ENCODE data around the gene METTL26. TPM values are rescaled to one million over a fixed set of nuclear protein-coding genes. Genes with fewer than 3 reads are reported as not detected.

Gene METTL26
- total and polyA plus RNA-seq, 2 of the 4 experiments (the other 2 are of a cell fraction) = 46.8 to 128 TPM

DNA sequence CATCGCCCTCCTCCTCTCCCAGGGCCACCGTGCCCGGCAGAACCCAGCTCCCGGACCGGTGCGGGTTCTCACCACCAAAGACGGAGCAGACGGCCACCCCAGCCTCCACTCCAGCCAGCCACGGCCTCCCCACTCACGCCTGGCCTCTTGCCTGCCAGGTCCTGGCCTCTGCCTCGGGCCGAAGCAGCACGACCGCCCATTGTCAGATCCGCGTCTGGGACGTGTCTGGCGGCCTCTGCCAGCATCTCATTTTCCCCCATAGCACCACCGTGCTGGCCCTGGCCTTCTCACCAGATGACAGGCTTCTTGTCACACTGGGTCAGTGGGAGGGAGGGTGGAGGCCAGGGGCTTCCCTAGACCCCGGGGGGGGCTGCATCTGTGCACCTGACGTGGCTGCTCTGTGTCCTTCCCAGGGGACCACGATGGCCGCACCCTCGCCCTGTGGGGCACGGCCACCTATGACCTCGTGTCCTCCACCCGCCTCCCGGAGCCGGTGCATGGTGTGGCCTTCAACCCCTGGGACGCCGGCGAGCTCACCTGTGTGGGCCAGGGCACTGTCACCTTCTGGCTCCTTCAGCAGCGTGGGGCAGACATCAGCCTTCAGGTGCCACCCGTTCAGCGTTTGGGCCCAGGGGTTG is 25.2 kb upstream of the METTL26 start:
- no peak overlapping the region for H2BK20ac ChIP-seq (ENCODE audit: low read depth, low read length)
- in situ Hi-C loops (cut with MboI; ENCODE audit: low sequenced_read_pairs) (no loop called here), intact Hi-C loops (cut with micrococcal nuclease) (loop anchor here (2.0 kb wide), 1 partner anchor 83 kb away; no protein-coding TSS in a partner anchor), dilution Hi-C loops (cut with HindIII; ENCODE audit: low sequenced_read_pairs, unreplicated experiment) (no loop called here)
- ChIA-PET CTCF (no interaction called here), POLR2A (ENCODE audit: unreplicated experiment) (no interaction called here)
- DNase-seq (no peak), ATAC-seq (ENCODE audit: low read depth) (no peak)
- no peaks in the 10 kb centered on the region for H3K9me1 ChIP-seq (ENCODE audit: insufficient read depth, low read length)
- H3K27me3 ChIP-seq (ENCODE audit: control insufficient read depth, insufficient read depth, low read length) = no peaks in the 10 kb centered on the region
- H3K23ac ChIP-seq (ENCODE audit: low read depth, low read length) = no peak overlapping the region
- H3K27ac ChIP-seq (ENCODE audit: insufficient read depth, low read length) = no peak overlapping the region
- H2AK9ac ChIP-seq (replicated peaks; ENCODE audit: low read depth, low read length, poor library complexity) = peak overlapping the region; percentile 97
- H2BK120ac ChIP-seq (ENCODE audit: low read depth, low read length) = no peak overlapping the region
- no peak overlapping the region for H3K4ac ChIP-seq (ENCODE audit: low read depth, low read length)
- H3K4me3 ChIP-seq (ENCODE audit: insufficient read depth, low read depth, low read length) = no peak overlapping the region
- no TSS peak for BruUV-seq (replicated peaks)
- H4K5ac ChIP-seq (ENCODE audit: low read depth, low read length) = no peak overlapping the region
- no peak overlapping the region for H3K56ac ChIP-seq (ENCODE audit: extremely low read depth, insufficient read depth, low read length)
- no peak overlapping the region for H3K14ac ChIP-seq (replicated peaks; ENCODE audit: low read depth, low read length)
- H3K9ac ChIP-seq (ENCODE audit: low read depth, low read length) = no peak overlapping the region
- peak overlapping the region; percentile 79 for H2AFZ ChIP-seq (replicated peaks; ENCODE audit: low read length, poor library complexity)
- 66% methylated on average over 13 of the region's 35 CpGs; no CpG with 5 or more reads in 1 of the 2 experiments for WGBS, 2 experiments (ENCODE audit: extremely low coverage in 2 of 2, insufficient read length in 1 of 2)
- peaks cover 5% of the 10 kb centered on the region for H3K4me1 ChIP-seq (ENCODE audit: control insufficient read depth, insufficient read depth, low read length)
- peak overlapping the region in 1 of 2 experiments; percentile 34; a peak in 1 of 4 replicates for H4K8ac ChIP-seq (ENCODE audit: low read depth in 2 of 2, low read length in 2 of 2)
- H3K4me2 ChIP-seq (ENCODE audit: low read depth, low read length) = no peak overlapping the region
- no peak overlapping the region for H2BK15ac ChIP-seq (ENCODE audit: low read depth, low read length)
- peak overlapping the region; percentile 15 for H2BK5ac ChIP-seq (ENCODE audit: low read depth, low read length, poor library complexity, severe bottlenecking)
- no peak overlapping the region for H4K91ac ChIP-seq (ENCODE audit: insufficient read depth, low read depth, low read length)
- no peak overlapping the region for H3K18ac ChIP-seq (ENCODE audit: low read depth, low read length)
- H3K36me3 ChIP-seq (ENCODE audit: control insufficient read depth, insufficient read depth, low read length) = peaks cover 4% of the 10 kb centered on the region
- H3K79me1 ChIP-seq (ENCODE audit: low read depth in 1 of 2, low read length in 2 of 2) = no peaks in the 10 kb centered on the region
- peak overlapping the region; percentile 27; the same call in 1 of the 2 replicates for H2AK5ac ChIP-seq (ENCODE audit: low read depth, low read length)
- TF ChIP-seq, protein P1, sequence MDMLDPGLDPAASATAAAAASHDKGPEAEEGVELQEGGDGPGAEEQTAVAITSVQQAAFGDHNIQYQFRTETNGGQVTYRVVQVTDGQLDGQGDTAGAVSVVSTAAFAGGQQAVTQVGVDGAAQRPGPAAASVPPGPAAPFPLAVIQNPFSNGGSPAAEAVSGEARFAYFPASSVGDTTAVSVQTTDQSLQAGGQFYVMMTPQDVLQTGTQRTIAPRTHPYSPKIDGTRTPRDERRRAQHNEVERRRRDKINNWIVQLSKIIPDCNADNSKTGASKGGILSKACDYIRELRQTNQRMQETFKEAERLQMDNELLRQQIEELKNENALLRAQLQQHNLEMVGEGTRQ (IDR thresholded peaks at IDR 0.05; ENCODE audit: low read depth, low read length) = no peak
- TF ChIP-seq NFE2L2 (IDR thresholded peaks at IDR 0.05; ENCODE audit: low read depth, low read length) = no peak
- no peak for TF ChIP-seq CEBPB (IDR thresholded peaks at IDR 0.05; ENCODE audit: low read depth, low read length)
- TF ChIP-seq, protein P2, sequence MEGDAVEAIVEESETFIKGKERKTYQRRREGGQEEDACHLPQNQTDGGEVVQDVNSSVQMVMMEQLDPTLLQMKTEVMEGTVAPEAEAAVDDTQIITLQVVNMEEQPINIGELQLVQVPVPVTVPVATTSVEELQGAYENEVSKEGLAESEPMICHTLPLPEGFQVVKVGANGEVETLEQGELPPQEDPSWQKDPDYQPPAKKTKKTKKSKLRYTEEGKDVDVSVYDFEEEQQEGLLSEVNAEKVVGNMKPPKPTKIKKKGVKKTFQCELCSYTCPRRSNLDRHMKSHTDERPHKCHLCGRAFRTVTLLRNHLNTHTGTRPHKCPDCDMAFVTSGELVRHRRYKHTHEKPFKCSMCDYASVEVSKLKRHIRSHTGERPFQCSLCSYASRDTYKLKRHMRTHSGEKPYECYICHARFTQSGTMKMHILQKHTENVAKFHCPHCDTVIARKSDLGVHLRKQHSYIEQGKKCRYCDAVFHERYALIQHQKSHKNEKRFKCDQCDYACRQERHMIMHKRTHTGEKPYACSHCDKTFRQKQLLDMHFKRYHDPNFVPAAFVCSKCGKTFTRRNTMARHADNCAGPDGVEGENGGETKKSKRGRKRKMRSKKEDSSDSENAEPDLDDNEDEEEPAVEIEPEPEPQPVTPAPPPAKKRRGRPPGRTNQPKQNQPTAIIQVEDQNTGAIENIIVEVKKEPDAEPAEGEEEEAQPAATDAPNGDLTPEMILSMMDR (conservative IDR thresholded peaks at IDR 0.05; ENCODE audit: low read depth, low read length) = no peak
- TF ChIP-seq RAD21 (IDR thresholded peaks at IDR 0.05; ENCODE audit: low read length) = no peak
- no peak for TF ChIP-seq FOS (IDR thresholded peaks at IDR 0.05; ENCODE audit: low read depth, low read length)
- no peak for TF ChIP-seq MAZ (IDR thresholded peaks at IDR 0.05; ENCODE audit: borderline replicate concordance, low read depth, low read length)
- no peak for TF ChIP-seq RFX5 (IDR thresholded peaks at IDR 0.05; ENCODE audit: low read depth, low read length)
- TF ChIP-seq MXI1 (IDR thresholded peaks at IDR 0.05; ENCODE audit: borderline replicate concordance, low read depth, low read length) = no peak
- TF ChIP-seq CHD1 (IDR thresholded peaks at IDR 0.05; ENCODE audit: low read depth, low read length) = no peak
- TF ChIP-seq, protein P3, sequence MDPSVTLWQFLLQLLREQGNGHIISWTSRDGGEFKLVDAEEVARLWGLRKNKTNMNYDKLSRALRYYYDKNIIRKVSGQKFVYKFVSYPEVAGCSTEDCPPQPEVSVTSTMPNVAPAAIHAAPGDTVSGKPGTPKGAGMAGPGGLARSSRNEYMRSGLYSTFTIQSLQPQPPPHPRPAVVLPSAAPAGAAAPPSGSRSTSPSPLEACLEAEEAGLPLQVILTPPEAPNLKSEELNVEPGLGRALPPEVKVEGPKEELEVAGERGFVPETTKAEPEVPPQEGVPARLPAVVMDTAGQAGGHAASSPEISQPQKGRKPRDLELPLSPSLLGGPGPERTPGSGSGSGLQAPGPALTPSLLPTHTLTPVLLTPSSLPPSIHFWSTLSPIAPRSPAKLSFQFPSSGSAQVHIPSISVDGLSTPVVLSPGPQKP (IDR thresholded peaks at IDR 0.05; ENCODE audit: borderline replicate concordance, low read depth, low read length) = no peak
- no peak for TF ChIP-seq SMC3 (IDR thresholded peaks at IDR 0.05; ENCODE audit: low read depth, low read length)
- no peak for TF ChIP-seq POLR2A (IDR thresholded peaks at IDR 0.05; ENCODE audit: low read depth, low read length)
- no peak for TF ChIP-seq RCOR1 (IDR thresholded peaks at IDR 0.05; ENCODE audit: insufficient replicate concordance, low read length)
- no peak for TF ChIP-seq BHLHE40 (IDR thresholded peaks at IDR 0.05; ENCODE audit: low read depth, low read length)
- H4K20me1 ChIP-seq (ENCODE audit: insufficient read depth, low read length) = no peaks in the 10 kb centered on the region
- H3K9me3 ChIP-seq (ENCODE audit: control insufficient read depth, insufficient read depth, low read length) = no peaks in the 10 kb centered on the region

All from IMR-90 (cell line).